Duodenal mucosa (tissue), 2 donors: ENCODE measurements around the gene BSG.
A peak's percentile ranks its signal among the peaks of the same experiment; 100 is the strongest.

Experiments used
- H3K27ac ChIP-seq: one replicate; pipeline ENCODE4 v1.7.0; 2013; ENCODE audit warnings: low read depth, low read length
- H3K27me3 ChIP-seq, 2 donors: one replicate each; pipeline ENCODE4 v1.7.0; 2013; ENCODE audit warnings: low read length in 2 of 2, control low read depth in 1 of 2; ENCODE audit not compliant: insufficient read depth in 2 of 2, control insufficient read depth in 1 of 2
- H3K36me3 ChIP-seq, 2 donors: one replicate each; pipeline ENCODE4 v1.7.0; 2013; ENCODE audit warnings: low read length in 2 of 2, control low read depth in 1 of 2; ENCODE audit not compliant: insufficient read depth in 2 of 2, control insufficient read depth in 1 of 2
- H3K4me1 ChIP-seq, 2 donors: one replicate each; pipeline ENCODE4 v1.7.0; 2013; ENCODE audit warnings: low read length in 2 of 2, control low read depth in 1 of 2; ENCODE audit not compliant: insufficient read depth in 2 of 2, control insufficient read depth in 1 of 2
- H3K4me3 ChIP-seq, 2 donors: one replicate each; pipeline ENCODE4 v1.7.0; 2013; ENCODE audit warnings: low read length in 2 of 2, low read depth in 1 of 2
- H3K9ac ChIP-seq, 2 donors: one replicate each; pipeline ENCODE4 v1.7.0; 2013; ENCODE audit warnings: low read length in 2 of 2, low read depth in 1 of 2
- H3K9me3 ChIP-seq, 2 donors: one replicate each; pipeline ENCODE4 v1.7.0; 2013; ENCODE audit warnings: low read length in 2 of 2, control low read depth in 1 of 2; ENCODE audit not compliant: control insufficient read depth in 1 of 2

The BSG gene

GRCh38 chr19:540867-541637 is 31.3 kb upstream of the BSG start:
- Histone ChIP-seq H3K27me3 (peaks cover 0 to 3% of the 10 kb centered on the region in 2 donors), H3K4me3 (no peak overlapping the region), H3K4me1 (no peaks in the 10 kb centered on the region), H3K27ac (no peak overlapping the region), H3K9me3 (no peaks in the 10 kb centered on the region), H3K36me3 (peaks cover 10 to 49% of the 10 kb centered on the region in 2 donors), H3K9ac (no peak overlapping the region)

DNA sequence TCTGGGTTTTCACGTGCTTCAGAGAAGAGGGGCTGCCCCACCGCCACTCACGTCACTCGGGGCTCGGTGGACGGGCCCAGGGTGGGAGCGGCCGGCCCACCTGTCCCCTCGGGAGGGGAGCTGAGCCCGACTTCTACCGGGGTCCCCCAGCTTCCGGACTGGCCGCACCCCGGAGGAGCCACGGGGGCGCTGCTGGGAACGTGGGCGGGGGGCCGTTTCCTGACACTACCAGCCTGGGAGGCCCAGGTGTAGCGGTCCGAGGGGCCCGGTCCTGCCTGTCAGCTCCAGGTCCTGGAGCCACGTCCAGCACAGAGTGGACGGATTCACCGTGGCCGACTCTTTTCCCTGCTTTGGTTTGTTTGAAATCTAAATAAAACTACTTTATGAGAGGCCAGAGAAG is 30.7 kb upstream of the BSG start:
- Histone ChIP-seq H3K36me3 (peaks cover 10 to 43% of the 10 kb centered on the region in 2 donors), H3K27me3 (peaks cover 0 to 3% of the 10 kb centered on the region in 2 donors), H3K9me3 (no peaks in the 10 kb centered on the region), H3K4me1 (no peaks in the 10 kb centered on the region), H3K4me3 (no peak overlapping the region), H3K9ac (no peak overlapping the region), H3K27ac (no peak overlapping the region)

DNA sequence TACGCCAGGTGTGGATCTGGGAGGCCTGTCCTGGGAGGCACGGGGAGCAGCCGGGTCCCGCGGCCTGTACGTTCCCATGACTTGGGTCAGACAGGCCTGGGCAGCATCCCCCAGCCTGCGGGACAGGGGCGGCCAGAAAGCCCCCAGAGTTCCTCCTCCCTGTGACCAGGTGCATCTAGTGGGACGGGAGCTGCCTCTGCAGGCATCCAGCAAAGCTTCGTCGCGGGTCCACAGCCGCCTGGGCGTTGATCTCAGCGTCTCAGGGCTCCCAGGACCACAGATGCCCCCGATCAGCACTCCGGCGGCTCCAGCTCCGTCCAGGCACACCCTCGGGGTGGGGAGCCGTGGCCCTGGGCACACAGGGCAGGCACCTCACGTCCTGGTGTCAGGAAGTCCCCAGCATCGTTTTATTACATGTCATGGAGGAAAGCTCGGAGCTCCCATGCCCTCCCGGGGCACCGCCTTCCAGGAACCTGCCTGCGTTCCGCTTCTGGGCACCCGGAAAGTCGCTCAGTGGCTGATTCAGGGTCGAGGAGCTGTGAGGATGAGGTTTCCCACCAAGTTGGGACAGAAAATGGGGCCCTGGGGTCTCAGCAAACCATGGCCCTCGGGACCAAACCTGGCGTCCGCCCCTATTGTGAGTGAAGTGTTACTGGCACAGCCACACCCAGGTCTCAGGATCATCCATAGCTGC is 30.1 kb upstream of the BSG start:
- no peak overlapping the region for H3K9ac ChIP-seq
- no peak overlapping the region for H3K4me3 ChIP-seq
- H3K36me3 ChIP-seq = peaks cover 10 to 38% of the 10 kb centered on the region in 2 donors
- no peak overlapping the region for H3K27ac ChIP-seq
- H3K4me1 ChIP-seq = no peaks in the 10 kb centered on the region
- no peaks in the 10 kb centered on the region for H3K9me3 ChIP-seq
- peaks cover 0 to 3% of the 10 kb centered on the region in 2 donors for H3K27me3 ChIP-seq

DNA sequence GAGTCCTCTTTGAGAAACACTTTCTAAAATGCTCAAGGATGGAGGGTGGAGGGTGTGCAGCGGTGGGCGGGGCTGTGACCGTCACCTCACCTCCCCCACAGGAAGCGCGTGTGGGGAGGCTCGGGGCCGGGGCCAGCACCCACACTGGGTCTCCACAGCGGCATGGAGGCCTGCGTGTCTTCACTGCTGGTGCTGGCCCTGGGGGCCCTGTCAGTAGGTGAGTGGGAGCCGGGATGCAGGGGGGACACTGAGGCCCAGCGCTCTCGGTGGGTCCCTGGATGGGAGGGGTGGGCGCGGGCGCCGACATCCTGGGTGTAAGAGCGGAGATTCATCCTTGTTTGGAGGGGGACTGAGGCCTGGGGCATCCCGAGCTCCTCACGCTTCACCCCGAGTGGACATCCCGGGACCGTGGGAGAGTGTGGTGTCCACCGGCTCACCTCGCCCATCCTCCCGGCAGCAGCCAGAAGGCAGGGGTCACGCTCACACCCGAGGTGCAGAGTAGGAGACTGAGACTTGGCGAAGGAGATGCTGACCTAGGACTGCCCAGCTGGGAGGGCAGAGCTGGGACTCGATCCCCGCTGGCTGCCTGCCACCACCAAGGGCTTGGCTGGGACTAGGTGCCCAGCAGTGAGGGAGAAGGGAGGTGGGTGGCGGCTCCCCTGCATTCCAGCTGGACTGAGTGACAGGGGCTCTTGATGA is 28.3 kb upstream of the BSG start, which contains the start of gene GZMM:
Gene GZMM, plus strand, starts transcription at position 144 of the 699 bp plus-strand sequence. Its CDS starts 19 bp downstream, at position 163.
- Histone ChIP-seq H3K4me1 (no peaks in the 10 kb centered on the region), H3K9me3 (no peaks in the 10 kb centered on the region), H3K27ac (no peak within 1 kb of the TSS), H3K4me3 (peak within 1 kb of the TSS in 1 of 2 donors; percentile 43), H3K27me3 (peaks cover 0 to 3% of the 10 kb centered on the region in 2 donors), H3K36me3 (peaks cover 10 to 23% of the 10 kb centered on the region in 2 donors), H3K9ac (no peak within 1 kb of the TSS)

DNA sequence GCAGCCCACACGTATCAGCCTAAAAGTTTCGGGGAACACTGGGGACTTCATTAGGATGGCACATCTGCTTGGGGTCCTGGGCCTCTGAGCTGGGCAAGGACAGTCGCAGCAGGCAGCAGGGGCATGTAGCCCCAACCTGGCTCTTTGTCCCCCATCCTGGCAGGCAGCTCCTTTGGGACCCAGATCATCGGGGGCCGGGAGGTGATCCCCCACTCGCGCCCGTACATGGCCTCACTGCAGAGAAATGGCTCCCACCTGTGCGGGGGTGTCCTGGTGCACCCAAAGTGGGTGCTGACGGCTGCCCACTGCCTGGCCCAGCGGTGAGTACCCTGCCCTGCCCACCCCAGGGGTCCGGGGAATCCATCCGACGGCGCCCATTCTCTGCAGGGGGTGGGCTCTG is 25.3 kb upstream of the BSG start:
- no peak overlapping the region for H3K27ac ChIP-seq
- H3K4me3 ChIP-seq = no peak overlapping the region
- H3K9ac ChIP-seq = no peak overlapping the region
- peaks cover 0 to 5% of the 10 kb centered on the region in 2 donors for H3K36me3 ChIP-seq
- H3K4me1 ChIP-seq = no peaks in the 10 kb centered on the region
- peaks cover 0 to 3% of the 10 kb centered on the region in 2 donors for H3K27me3 ChIP-seq
- H3K9me3 ChIP-seq = no peaks in the 10 kb centered on the region

DNA sequence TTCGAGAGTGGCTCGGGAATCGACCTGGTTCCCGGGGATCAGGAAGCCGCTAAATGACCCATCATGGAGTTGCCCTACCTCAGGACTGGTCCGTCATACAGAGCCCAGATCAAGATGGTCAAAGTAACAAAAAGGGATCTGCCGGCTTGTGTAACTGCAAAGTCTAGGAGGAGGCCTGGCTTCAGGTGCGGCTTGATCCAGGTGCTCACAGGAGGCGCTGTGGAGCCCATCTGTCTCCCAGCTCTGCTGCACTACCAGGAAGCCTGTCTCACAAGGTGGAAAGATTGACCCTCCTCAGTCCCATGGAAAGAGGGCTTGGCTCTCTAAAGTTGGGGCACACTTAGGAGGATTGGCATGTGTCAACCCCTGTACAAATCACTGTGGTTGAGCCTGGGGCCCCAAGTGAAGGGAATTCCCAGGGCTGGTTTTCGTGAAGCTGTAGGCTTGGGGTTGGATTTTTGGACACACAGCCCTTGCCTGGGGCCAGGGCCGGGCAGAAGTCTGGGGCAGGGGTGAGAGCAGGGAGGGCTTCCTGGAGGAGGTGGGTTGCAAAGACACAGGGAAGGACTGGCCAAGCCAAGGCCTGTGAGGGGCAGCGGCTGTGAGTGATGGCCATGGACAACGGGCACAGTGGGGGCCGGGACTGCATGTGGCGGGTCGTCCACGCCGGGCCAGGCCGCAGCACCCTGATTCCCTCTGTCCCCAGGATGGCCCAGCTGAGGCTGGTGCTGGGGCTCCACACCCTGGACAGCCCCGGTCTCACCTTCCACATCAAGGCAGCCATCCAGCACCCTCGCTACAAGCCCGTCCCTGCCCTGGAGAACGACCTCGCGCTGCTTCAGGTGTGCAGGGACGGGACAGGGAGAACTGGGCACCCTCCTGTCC is 24.3 kb upstream of the BSG start:
- Histone ChIP-seq H3K9ac (no peak overlapping the region), H3K9me3 (no peaks in the 10 kb centered on the region), H3K27ac (no peak overlapping the region), H3K4me1 (no peaks in the 10 kb centered on the region), H3K27me3 (peaks cover 0 to 3% of the 10 kb centered on the region in 2 donors), H3K4me3 (no peak overlapping the region), H3K36me3 (no peaks in the 10 kb centered on the region)

DNA sequence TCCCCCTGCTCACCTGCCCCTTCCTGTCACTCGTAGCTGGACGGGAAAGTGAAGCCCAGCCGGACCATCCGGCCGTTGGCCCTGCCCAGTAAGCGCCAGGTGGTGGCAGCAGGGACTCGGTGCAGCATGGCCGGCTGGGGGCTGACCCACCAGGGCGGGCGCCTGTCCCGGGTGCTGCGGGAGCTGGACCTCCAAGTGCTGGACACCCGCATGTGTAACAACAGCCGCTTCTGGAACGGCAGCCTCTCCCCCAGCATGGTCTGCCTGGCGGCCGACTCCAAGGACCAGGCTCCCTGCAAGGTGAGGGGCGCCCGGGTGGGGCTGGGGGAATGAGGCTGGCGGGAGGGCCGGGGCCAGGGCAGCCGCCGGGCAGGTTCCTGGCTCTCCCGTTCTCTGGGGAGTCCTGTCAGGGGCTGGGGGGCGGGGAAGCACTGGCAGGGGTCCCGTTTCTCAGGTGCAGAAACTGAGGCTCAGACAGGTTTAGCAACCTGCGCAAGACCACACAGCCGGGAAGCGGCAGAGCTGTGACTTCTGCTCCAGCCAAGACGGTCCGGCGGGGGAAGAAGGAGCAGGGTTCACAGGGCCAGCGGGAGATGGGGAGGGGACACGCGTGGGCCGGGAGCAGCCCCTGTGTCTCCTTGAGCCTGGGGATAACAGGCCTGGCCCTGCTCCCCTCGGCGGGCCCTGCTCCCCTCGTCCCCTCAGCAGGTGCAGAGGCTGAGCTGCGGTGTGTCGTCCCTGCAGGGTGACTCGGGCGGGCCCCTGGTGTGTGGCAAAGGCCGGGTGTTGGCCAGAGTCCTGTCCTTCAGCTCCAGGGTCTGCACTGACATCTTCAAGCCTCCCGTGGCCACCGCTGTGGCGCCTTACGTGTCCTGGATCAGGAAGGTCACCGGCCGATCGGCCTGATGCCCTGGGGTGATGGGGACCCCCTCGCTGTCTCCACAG is 23.2 kb upstream of the BSG start:
- H3K27ac ChIP-seq = no peak overlapping the region
- no peaks in the 10 kb centered on the region for H3K36me3 ChIP-seq
- H3K4me1 ChIP-seq = no peaks in the 10 kb centered on the region
- H3K9me3 ChIP-seq = no peaks in the 10 kb centered on the region
- H3K4me3 ChIP-seq = no peak overlapping the region
- H3K9ac ChIP-seq = no peak overlapping the region
- peaks cover 0 to 3% of the 10 kb centered on the region in 2 donors for H3K27me3 ChIP-seq

GRCh38 chr19:554817-555216 is 17.6 kb upstream of the BSG start:
- no peak overlapping the region for H3K9ac ChIP-seq
- H3K36me3 ChIP-seq = no peaks in the 10 kb centered on the region
- no peaks in the 10 kb centered on the region for H3K9me3 ChIP-seq
- peaks cover 0 to 2% of the 10 kb centered on the region in 2 donors for H3K27me3 ChIP-seq
- no peaks in the 10 kb centered on the region for H3K4me1 ChIP-seq
- no peak overlapping the region for H3K4me3 ChIP-seq
- no peak overlapping the region for H3K27ac ChIP-seq

DNA sequence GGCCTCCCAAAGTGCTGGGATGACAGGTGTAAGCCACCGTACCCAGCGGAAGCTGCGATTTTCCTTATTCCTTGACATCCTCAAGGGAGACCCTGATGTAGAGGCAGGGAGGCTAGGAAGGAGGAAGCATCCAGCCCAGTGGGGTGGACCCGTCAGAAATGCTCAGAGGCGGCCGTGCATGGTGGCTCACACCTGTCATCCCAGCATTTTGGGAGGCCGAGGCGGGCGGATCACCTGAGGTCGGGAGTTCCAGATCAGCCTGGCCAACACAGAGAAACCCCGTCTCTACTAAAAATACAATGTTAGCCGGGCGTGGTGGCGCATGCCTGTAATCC is 17.0 kb upstream of the BSG start:
- Histone ChIP-seq H3K9me3 (no peaks in the 10 kb centered on the region), H3K4me3 (no peak overlapping the region), H3K36me3 (no peaks in the 10 kb centered on the region), H3K27ac (no peak overlapping the region), H3K4me1 (no peaks in the 10 kb centered on the region), H3K27me3 (peaks cover 0 to 2% of the 10 kb centered on the region in 2 donors), H3K9ac (no peak overlapping the region)
